Stimulated activated CD4-positive, alpha-beta T cell treated with anti-CD3 and anti-CD28 coated beads, Interleukin-15, amount 100 ng/mL, for 24 hours (primary cell): ENCODE measurements around the gene SLC4A4.

Experiments used
- DNase-seq: peaks from one replicate; pipeline ENCODE4 v3.0.0-alpha.2; 2020

SLC4A4 gene

DNA sequence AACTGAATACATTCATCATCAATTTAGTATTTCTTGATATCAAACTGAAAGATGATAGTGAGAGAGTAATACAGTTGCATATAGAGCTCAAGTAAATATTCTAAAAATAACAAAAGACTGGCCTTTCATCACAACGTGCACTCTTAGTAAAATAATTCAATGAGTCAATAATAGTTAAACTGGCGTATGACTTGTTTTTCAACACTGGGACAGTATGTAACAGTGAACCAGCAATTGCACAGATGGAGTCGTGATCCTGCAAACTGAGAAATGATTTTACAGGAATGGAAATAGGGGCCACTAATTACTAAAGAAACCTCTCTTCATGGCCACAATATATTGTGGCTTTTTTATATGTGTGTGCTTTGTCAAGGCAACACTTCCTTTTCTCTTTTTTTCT, 137.4 kb downstream of the SLC4A4 start:
- no peak for DNase-seq

DNA sequence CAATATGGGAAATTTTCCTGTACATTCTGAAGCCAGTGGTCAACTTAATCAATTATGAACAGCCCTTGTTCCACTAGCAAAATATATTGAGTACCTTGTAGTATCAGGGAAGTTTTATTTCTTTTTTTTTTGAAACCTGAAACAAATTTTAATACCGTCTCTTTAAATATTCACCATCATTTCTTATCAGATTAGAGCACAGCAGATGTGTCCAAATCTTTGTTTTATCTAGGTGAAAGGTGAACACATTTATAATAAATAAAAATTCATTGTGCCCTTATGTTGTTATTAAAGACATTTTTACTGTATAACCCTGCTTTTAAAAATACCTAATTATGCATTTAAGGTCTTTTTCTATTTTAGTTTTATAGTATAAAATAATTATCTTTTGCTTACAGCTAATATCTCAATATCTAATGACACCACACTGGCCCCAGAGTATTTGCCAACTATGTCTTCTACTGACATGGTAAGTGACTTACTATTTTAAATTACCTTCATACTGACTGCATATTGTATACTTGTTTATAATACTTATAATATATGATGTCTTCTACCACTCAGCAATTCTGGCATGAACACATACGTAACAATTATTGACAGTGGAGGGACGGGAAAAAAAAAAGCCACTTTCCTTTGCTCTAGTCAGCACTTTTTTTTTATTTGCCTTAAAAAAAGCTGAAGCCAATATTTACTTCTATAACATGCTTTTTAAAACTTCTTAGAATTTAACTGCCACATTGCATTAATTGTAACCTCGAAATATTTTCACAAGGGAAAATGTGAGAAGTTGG, 147.9 kb downstream of the SLC4A4 start:
- DNase-seq, result no peak

GRCh38 chr4:71487344-71487920, 148.6 kb downstream of the SLC4A4 start:
- no peak for DNase-seq

DNA sequence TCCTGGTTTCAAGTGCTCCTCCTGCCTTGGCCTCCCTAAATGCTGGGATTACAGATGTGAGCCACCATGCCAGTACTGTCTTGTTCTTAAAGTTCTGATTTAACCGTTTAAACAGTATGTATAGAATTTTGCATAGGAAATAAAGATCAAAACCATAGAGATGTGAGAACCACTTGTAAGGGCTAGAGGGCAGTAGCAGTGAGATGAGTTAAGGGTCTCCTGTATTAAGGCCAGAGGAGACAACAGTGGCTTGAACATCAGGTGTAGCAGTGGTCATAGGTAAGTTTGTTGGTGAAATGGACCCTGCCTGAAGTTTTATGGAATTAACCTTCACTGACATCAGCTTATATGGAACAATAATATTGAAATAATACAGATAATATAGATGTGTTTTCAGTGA, 155.7 kb downstream of the SLC4A4 start:
- DNase-seq, result no peak

- no peak for DNase-seq
These were observed 156.6 kb downstream of the SLC4A4 start for GRCh38 chr4:71495454-71495853.

- DNase-seq, result no peak
These were observed 158.3 kb downstream of the SLC4A4 start for GRCh38 chr4:71497078-71497477.

- no peak for DNase-seq
These were observed 159.2 kb downstream of the SLC4A4 start for GRCh38 chr4:71498002-71498401.

DNA sequence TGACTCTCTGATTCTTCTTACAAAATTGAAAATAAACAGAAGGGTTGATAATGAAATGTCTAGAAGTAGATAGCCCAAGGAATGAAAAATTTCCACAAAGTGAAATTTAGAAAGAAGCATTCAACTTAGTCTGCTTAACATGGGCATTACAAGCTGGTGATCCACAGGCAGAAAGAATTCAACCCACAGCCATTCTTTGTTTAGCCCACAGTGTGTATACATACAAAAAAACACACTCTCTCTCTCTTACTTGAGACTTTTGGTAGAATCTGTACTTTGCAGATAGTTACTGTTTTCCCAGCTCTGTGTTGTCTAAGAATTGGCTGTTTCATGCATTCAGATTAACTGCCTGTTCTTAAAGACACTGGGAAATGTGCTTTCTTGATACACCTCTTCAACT, 159.8 kb downstream of the SLC4A4 start:
- DNase-seq, result no peak

DNA sequence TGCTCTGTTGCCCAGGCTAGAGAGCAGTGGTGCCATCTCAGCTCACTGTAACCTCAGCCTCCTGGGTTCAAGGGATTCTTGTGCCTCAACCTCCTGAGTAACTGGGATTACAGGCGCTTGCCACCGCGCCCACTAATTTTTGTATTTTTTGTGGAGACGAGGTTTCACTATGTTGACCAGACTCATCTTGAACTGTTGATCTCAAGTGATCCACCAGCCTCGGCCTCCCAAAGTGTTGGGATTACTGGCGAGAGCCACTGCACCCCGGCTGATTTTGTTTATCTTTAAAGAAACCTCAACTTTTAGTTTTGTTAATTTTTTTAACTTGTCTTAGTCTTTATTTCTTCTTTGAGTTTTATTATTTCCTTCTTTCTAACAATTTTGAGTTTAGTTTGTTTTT, 163.2 kb downstream of the SLC4A4 start:
- no peak for DNase-seq

DNA sequence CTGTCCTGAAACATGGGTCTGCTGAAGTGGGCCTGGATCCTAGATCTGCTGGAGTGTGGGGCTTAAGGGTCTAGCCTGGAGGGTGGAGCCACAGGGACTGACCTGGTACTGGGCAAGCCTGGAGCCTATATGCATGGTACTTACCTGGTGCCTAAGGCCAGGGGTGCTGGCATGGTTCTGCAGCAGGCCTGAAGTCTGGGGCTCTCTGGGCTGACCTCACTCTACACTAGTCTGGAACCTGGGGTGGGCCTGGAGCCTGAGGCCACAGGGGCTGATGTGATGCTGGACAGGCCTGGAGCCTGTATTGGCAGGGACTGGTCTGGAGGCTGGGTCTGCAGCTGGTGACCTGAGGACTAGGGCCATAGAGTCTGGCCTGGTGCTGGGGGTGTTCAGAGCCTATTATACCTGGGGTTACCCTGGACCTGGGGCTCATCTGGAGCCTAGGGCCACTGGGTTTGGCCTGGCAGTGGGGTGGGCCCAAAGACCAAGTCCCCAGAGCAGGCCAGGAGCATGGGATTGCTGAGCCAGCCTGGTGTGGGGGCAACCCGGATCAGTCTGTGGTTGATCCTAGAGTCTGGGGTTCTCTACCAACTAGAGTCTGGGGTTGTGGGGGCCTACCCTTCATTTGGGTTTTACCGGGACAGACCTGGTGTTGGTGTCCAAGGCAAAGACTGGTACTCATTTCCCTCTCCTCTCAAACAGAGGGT, 179.6 kb downstream of the SLC4A4 start:
- DNase-seq, result no peak

DNA sequence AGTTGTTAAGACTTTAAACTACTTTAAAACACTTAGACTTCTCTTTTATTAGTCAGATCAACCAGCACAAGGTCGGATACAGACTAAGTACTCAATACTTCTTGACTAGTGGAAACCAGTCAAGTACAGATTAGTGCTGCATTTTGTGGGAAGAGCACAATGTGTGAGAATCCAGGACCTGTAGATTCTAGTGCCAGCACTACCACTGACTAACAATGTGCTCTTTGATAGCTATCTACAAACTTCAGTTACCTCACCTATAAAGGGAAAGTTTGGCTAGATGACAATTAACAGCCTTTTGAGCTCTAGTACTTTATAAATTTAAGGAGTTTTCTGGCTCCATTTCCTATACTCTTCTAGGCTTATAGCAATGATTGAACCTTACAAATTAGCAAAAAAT, 181.5 kb downstream of the SLC4A4 start:
- no peak for DNase-seq

GRCh38 chr4:71520850-71521249, 182.0 kb downstream of the SLC4A4 start:
- no peak for DNase-seq

GRCh38 chr4:71524756-71525155, 185.9 kb downstream of the SLC4A4 start:
- DNase-seq, result no peak

- DNase-seq, result no peak
These were observed 188.0 kb downstream of the SLC4A4 start for GRCh38 chr4:71526637-71527406.

DNA sequence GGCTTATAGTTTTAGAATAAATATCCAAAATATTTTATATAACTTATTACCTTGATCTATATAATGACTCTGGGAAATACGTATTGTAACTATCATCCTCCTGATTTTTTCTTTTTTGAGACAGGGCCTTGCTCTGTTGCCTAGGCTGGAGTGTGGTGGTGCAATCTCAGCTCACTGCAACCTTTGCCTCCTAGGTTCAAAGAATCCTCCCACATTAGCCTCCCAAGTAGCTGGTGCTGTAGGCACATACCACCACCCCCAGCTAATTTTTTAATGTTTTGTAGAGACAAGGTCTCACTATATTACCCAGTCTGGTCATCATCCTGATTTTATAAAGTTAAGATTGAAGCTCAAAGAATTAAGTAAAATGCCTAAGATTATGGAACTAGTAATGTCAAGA, 193.6 kb downstream of the SLC4A4 start:
- no peak for DNase-seq

DNA sequence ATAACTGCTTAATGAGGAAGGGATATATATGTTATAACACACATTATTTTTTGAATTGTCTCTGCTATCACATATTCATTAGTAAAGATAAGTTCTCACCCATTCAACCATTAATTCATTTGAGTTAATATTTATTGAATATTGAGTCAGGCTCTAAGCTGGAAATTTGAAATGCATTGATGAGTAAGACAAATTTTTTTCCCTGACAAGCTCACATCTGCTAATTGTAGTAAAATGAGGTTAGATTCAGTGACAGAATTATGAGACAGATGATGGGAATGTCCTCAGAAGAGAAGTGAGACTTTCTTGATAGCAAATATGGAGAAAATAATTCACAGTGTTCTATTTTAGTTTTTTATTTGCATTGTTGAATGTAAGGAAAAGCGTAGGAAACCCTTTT, 194.3 kb downstream of the SLC4A4 start:
- no peak for DNase-seq

GRCh38 chr4:71537551-71538065, 198.8 kb downstream of the SLC4A4 start:
- DNase-seq, result no peak

DNA sequence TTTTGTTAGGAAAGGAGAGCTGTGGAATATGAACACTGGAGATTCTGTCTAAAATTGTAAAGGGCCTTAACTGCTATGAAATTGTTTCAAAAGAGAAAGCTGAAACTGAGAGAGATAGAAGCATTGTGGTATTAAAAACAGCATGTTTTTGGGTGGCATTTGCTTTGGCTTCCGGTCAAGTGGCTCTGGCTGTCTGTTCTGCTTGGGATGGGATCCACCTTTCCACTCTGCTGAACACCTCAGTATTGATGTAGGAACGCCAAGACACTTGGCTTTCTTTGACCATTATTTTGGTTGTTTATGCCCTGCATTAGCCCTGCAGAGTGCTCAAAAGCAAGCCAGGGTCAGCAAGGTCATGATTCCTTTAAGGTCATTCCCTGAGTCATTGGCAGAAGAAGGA, 199.7 kb downstream of the SLC4A4 start:
- no peak for DNase-seq

DNA sequence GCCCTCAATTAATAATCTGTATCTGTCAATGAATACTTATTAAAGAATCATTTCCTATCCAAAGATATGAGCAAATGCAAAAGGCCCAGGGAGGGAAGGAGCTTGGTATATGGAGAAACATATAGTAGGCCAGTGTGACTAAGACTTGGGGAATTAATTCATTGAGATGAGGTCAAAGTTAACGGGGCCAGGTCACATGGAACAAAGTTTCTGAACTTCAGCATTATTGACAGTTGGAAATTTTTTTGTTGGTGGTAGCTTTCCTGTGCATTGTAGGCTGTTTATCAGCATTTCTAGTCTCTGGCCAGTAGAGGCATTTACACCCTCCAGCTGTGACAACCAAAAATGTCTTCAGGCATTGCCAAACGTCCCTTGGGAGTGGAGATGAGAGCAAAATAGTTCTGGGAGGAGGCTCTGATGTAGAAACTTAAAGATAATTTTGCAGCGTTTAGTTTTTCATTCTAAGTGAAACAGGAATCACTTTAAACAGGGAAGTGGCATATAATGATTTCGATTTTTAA, 202.0 kb downstream of the SLC4A4 start:
- no peak for DNase-seq

DNA sequence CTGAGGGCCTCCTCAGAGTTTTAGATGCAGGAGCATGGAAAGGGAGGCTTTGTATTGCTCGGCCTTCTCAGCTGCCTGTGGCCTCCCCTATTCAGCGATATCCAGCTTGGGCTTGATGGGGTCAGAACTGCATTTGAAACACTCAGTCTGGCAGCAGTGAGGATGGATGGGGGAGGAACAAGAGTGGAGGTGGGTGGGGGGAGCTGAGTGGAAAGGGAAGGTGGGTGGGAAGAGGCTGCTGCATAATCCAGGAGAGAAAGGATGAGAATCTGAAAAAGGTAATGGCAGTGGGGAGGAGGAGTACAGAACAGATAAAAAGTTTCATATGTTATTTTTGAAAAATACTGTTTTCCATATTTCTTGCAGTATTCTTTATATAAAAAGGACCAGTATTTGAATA, 202.7 kb downstream of the SLC4A4 start:
- no peak for DNase-seq

- no peak for DNase-seq
These were observed 206.3 kb downstream of the SLC4A4 start for GRCh38 chr4:71545168-71545567.

- DNase-seq, result no peak
These were observed 210.8 kb downstream of the SLC4A4 start for GRCh38 chr4:71549516-71550160.
